Measurements from ENCODE around the gene IFFO2. TPM values are rescaled to one million over a fixed set of nuclear protein-coding genes. Genes with fewer than 3 reads are reported as not detected.

The IFFO2 gene
- total RNA-seq, 2 experiments from 2014 or later = 21.6 to 21.8 TPM

GRCh38 chr1:18954270-18955071 lies 2.0 kb downstream of the IFFO2 start:
- H3K27ac Mint-ChIP-seq = peak overlapping the region; percentile 45
- peak overlapping the region; percentile 79 for H3K4me3 Mint-ChIP-seq
- DNase-seq = no peak
- H3K36me3 Mint-ChIP-seq = peaks cover 4% of the 10 kb centered on the region
- peaks cover 26% of the 10 kb centered on the region for H3K27me3 Mint-ChIP-seq
- no peak for ATAC-seq (ENCODE audit: low read depth)
- H3K9me3 Mint-ChIP-seq = no peaks in the 10 kb centered on the region
- POLR2A ChIA-PET = interaction anchor here (2.6 to 10.8 kb wide), 2 partner anchors 27 to 120 kb away, joined by 6 to 229 read pairs; no protein-coding TSS in a partner anchor
- H3K4me1 Mint-ChIP-seq = peaks cover 63% of the 10 kb centered on the region

- H3K4me3 Mint-ChIP-seq = peak overlapping the region; percentile 79
- H3K4me1 Mint-ChIP-seq = peaks cover 70% of the 10 kb centered on the region
- POLR2A ChIA-PET = interaction anchor here (2.6 to 10.8 kb wide), 2 partner anchors 26 to 121 kb away, joined by 6 to 229 read pairs; no protein-coding TSS in a partner anchor
- H3K36me3 Mint-ChIP-seq = peaks cover 5% of the 10 kb centered on the region
- H3K27ac Mint-ChIP-seq = no peak overlapping the region
- DNase-seq = no peak
- H3K27me3 Mint-ChIP-seq = peaks cover 21% of the 10 kb centered on the region
- ATAC-seq (ENCODE audit: low read depth) = no peak
- no peaks in the 10 kb centered on the region for H3K9me3 Mint-ChIP-seq
These were observed 2.7 kb downstream of the IFFO2 start for GRCh38 chr1:18953731-18954231.

- Mint-ChIP-seq H3K27me3 (peaks cover 21% of the 10 kb centered on the region), H3K36me3 (peaks cover 5% of the 10 kb centered on the region), H3K4me3 (peak overlapping the region; percentile 82), H3K9me3 (no peaks in the 10 kb centered on the region), H3K4me1 (peaks cover 70% of the 10 kb centered on the region), H3K27ac (peak overlapping the region; percentile 78)
- POLR2A ChIA-PET = interaction anchor here (2.6 to 10.8 kb wide), 2 partner anchors 24 to 123 kb away, joined by 6 to 229 read pairs; no protein-coding TSS in a partner anchor
- ATAC-seq (ENCODE audit: low read depth) (peak; percentile 27), DNase-seq (peak; percentile 82)
These were observed 4.6 kb downstream of the IFFO2 start for GRCh38 chr1:18951818-18952391.

- Mint-ChIP-seq H3K9me3 (no peaks in the 10 kb centered on the region), H3K27me3 (peaks cover 21% of the 10 kb centered on the region), H3K36me3 (peaks cover 5% of the 10 kb centered on the region), H3K4me3 (peak overlapping the region; percentile 82), H3K27ac (peak overlapping the region; percentile 78), H3K4me1 (peaks cover 69% of the 10 kb centered on the region)
- no peak for DNase-seq
- ATAC-seq (ENCODE audit: low read depth) = no peak
- POLR2A ChIA-PET = interaction anchor here (0.9 to 10.8 kb wide), 3 partner anchors 24 to 123 kb away, joined by 3 to 229 read pairs (median 6); partner anchors contain the start of gene ALDH4A1
These were observed 5.1 kb downstream of the IFFO2 start for GRCh38 chr1:18951416-18951815.

GRCh38 chr1:18950401-18951026 lies 6.0 kb downstream of the IFFO2 start:
- Mint-ChIP-seq H3K27me3 (peaks cover 21% of the 10 kb centered on the region), H3K36me3 (peaks cover 5% of the 10 kb centered on the region), H3K4me1 (peaks cover 69% of the 10 kb centered on the region), H3K27ac (peak overlapping the region; percentile 78), H3K4me3 (peak overlapping the region; percentile 82), H3K9me3 (no peaks in the 10 kb centered on the region)
- POLR2A ChIA-PET = interaction anchor here (0.9 to 10.8 kb wide), 2 partner anchors 23 to 48 kb away, joined by 3 to 229 read pairs; partner anchors contain the start of gene ALDH4A1
- no peak for DNase-seq
- ATAC-seq (ENCODE audit: low read depth) = no peak

- Mint-ChIP-seq H3K4me1 (peaks cover 67% of the 10 kb centered on the region), H3K27ac (peak overlapping the region; percentile 78), H3K9me3 (no peaks in the 10 kb centered on the region), H3K27me3 (peaks cover 18% of the 10 kb centered on the region), H3K4me3 (peak overlapping the region; percentile 82), H3K36me3 (peaks cover 5% of the 10 kb centered on the region)
- ATAC-seq (ENCODE audit: low read depth) (no peak), DNase-seq (no peak)
- POLR2A ChIA-PET = interaction anchor here (1.7 to 10.8 kb wide), 2 partner anchors 12 to 22 kb away, joined by 4 to 229 read pairs; no protein-coding TSS in a partner anchor
These were observed 6.6 kb downstream of the IFFO2 start for GRCh38 chr1:18949686-18950400.

- H3K27ac Mint-ChIP-seq = peak overlapping the region; percentile 78
- H3K27me3 Mint-ChIP-seq = peaks cover 10% of the 10 kb centered on the region
- ATAC-seq (ENCODE audit: low read depth) (no peak), DNase-seq (no peak)
- H3K36me3 Mint-ChIP-seq = peaks cover 5% of the 10 kb centered on the region
- POLR2A ChIA-PET = interaction anchor here (1.7 to 10.8 kb wide), 2 partner anchors 11 to 22 kb away, joined by 4 to 229 read pairs; no protein-coding TSS in a partner anchor
- H3K9me3 Mint-ChIP-seq = no peaks in the 10 kb centered on the region
- peaks cover 65% of the 10 kb centered on the region for H3K4me1 Mint-ChIP-seq
- peak overlapping the region; percentile 82 for H3K4me3 Mint-ChIP-seq
These were observed 7.4 kb downstream of the IFFO2 start for GRCh38 chr1:18948913-18949685.

- DNase-seq (no peak), ATAC-seq (ENCODE audit: low read depth) (no peak)
- peak overlapping the region; percentile 39 for H3K4me3 Mint-ChIP-seq
- H3K36me3 Mint-ChIP-seq = peaks cover 2% of the 10 kb centered on the region
- H3K27ac Mint-ChIP-seq = peak overlapping the region; percentile 23
- H3K4me1 Mint-ChIP-seq = peaks cover 57% of the 10 kb centered on the region
- POLR2A ChIA-PET = interaction anchor here (1.7 to 10.8 kb wide), 2 partner anchors 10 to 21 kb away, joined by 4 to 229 read pairs; no protein-coding TSS in a partner anchor
- no peaks in the 10 kb centered on the region for H3K9me3 Mint-ChIP-seq
- H3K27me3 Mint-ChIP-seq = peaks cover 3% of the 10 kb centered on the region
These were observed 8.2 kb downstream of the IFFO2 start for GRCh38 chr1:18948048-18948912.

GRCh38 chr1:18947570-18947969 lies 8.9 kb downstream of the IFFO2 start:
- H3K4me1 Mint-ChIP-seq = peaks cover 56% of the 10 kb centered on the region
- no peak overlapping the region for H3K4me3 Mint-ChIP-seq
- DNase-seq (no peak), ATAC-seq (ENCODE audit: low read depth) (no peak)
- H3K36me3 Mint-ChIP-seq = peaks cover 2% of the 10 kb centered on the region
- H3K9me3 Mint-ChIP-seq = no peaks in the 10 kb centered on the region
- POLR2A ChIA-PET = interaction anchor here (10.8 kb wide), 1 partner anchor 20 kb away, joined by 229 read pairs; no protein-coding TSS in a partner anchor
- peaks cover 2% of the 10 kb centered on the region for H3K27me3 Mint-ChIP-seq
- no peak overlapping the region for H3K27ac Mint-ChIP-seq

GRCh38 chr1:18946550-18947381 lies 9.7 kb downstream of the IFFO2 start:
- H3K36me3 Mint-ChIP-seq = peaks cover 2% of the 10 kb centered on the region
- POLR2A ChIA-PET = interaction anchor here (0.7 to 4.1 kb wide), 2 partner anchors 19 to 246 kb away, joined by 4 to 22 read pairs; no protein-coding TSS in a partner anchor
- DNase-seq = no peak
- H3K4me1 Mint-ChIP-seq = peaks cover 48% of the 10 kb centered on the region
- no peaks in the 10 kb centered on the region for H3K27me3 Mint-ChIP-seq
- H3K9me3 Mint-ChIP-seq = no peaks in the 10 kb centered on the region
- ATAC-seq (ENCODE audit: low read depth) = no peak
- no peak overlapping the region for H3K27ac Mint-ChIP-seq
- no peak overlapping the region for H3K4me3 Mint-ChIP-seq

All from activated naive CD8-positive, alpha-beta T cell treated with anti-CD3 and anti-CD28 coated beads, Interleukin-2, amount 10 ng/mL, durations not matched to agents 7 days and 5 days (primary cell).